GM18511 (cell line): ENCODE measurements around the gene NME1.
"Not testable (repeated sequence)": the region's sequence is repeated elsewhere in the genome, so short reads cannot be mapped to it uniquely, and the experiment has no call there.

ENCODE experiments used
- ATAC-seq: cut with Tn5 transposase; IDR thresholded peaks from one replicate; pipeline ENCODE4 v1.9.1; 2021; ENCODE audit warnings: mild to moderate bottlenecking, moderate library complexity; ENCODE audit not compliant: unreplicated experiment

NME1 gene

GRCh38 chr17:51153210-51154072 is at the start of gene NME1:
NME1 (plus strand) TSS chr17:51153559; CDS start chr17:51155655, 2,096 bp downstream.
- ATAC-seq = peak; percentile 95

DNA sequence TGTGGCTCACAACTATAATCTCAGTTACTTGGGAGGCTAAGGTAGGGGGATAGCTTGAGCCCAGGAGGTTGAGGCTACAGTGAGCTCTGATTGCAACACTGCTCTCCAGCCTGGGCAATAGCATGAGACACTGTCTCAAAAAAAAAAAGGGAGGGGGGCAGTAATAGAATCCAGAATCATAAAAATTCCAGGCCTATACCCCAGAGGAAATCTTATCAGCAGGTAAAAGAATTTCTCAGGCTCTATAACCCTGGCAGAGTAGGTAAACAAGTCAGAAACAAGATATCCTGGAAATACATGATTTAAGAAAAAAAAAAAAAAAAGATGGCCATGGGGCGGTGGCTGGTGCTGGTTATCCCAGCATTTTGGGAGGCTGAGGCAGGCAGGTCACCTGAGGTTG is 45.6 kb upstream of the NME1 start:
- no peak for ATAC-seq

GRCh38 chr17:51112303-51113222 is 40.8 kb upstream of the NME1 start:
- not testable (repeated sequence) for ATAC-seq

DNA sequence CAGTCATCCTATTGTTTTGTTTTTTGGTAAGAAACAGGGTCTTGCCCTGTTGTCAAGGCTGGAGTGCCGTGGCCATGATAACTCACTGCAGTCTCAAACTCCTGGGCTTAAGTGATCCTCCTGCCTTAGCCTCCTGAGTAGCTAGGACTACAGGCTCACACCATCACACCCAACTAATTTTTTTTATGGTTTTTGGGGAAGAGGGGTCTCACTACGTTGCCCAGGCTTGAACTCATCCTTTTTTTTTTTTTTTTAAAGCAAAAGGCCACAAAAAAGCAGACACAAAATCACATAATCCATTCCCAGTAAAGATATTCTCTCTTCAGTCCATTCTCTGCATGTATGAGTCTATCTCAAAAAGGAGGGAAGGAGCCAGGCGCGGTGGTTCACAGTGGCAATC is 38.2 kb upstream of the NME1 start:
- no peak for ATAC-seq

DNA sequence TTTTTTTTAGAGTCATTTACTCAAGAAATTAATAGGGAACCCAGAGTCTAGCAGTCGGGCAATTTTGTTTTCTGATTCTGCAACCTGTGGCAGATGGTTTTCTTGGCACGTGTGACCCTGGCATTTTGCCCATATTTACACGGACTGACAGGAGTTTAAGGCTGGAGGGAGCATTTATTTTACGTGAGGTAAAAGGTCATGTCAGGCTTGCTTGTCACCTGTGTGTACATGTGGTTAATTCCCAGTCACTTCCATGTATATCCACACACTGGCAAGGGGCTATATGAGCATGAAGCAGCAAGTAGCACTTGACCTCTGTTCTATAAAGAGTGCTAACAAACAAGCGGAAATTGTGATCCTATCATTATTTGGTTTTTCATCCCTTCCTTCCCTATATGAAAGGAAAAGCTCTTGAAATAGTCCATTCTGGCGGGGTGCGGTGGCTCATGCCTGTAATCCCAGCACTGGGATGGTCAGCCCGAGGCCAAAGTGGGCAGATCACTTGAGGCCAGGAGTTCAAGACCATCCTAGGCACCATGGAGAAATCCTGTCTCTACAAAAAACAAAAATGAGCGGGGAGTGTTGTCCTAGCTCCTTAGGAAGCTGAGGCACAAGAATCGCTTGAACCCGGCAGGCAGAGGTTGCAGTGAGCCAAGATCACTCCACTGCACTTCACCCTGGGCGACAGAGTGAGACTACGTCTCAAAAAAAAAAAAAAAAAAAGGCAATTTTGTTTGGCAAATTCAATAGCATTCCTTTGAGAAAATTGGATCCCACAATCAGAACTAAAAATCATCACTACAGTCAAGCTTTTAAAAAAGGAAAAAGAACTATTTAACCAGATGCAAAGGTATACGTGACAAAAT is 34.8 kb upstream of the NME1 start:
- ATAC-seq = no peak

GRCh38 chr17:51119415-51120356 is 33.7 kb upstream of the NME1 start:
- ATAC-seq = peak; percentile 29

DNA sequence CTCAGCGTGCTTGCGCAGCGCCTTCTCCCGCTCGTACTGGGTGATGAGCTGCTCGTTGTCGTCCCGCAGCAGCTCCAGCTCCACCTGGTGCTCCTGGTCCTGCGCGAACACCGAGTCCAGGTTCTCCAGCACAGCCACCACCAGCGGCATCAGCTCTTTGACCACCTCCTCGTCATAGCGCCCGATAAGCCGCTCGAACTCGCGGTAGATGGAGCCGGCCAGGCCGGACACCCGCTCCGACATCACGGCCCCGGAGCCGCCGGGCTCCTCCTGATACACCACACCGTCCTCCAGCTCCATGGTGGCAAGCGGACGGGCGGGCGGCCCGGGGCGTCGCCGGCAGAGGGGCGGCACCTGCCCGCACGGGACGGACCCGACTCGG is 33.0 kb upstream of the NME1 start:
- ATAC-seq = peak; percentile 54

DNA sequence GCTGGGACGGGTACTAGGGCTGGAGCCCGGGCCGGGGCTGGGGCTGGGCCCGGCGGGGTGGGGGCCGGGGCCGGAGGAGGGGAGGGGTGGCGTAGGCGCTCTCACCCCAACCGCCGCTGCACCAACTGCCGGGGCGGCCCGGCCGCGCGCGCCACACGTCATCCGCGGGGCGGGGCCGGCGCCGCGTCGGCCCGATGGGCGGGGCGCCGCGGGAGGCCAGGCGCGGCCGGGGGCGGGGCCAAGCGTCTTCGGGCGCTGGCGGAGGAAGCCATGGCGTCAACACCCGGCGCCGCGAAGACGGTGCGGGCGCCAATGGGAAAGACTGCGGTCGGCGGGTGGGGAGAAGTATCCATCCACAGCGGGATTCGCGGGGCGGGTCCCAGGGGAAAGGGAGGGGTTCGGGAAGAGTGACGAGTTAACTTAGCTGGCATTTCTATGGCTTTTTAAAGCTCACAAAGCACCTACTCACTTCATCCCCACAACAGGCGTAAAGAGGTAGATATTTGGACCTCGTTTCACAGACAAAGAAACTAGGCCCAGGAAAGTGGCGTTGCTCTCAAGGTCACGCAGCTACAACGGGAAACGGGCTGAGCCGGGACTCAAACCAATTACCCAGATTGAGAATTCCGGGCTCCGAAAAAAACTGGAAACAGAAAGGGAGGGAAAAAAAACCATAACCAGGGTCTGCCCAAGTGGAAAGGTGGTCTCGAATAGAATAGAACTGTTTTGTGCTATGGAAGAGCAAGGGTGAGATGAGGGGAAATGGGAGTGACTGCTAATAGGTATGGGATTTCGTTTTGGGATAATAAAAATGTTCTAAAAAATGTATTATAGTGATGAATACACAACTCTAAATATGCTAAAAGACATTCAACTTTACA is 32.4 kb upstream of the NME1 start, which contains the start of gene SPAG9:
Gene SPAG9 (minus strand): TSS at position 130 of the 881 bp plus-strand sequence. CDS start 212 bp downstream, outside the sequence.
- ATAC-seq = peak; percentile 76

DNA sequence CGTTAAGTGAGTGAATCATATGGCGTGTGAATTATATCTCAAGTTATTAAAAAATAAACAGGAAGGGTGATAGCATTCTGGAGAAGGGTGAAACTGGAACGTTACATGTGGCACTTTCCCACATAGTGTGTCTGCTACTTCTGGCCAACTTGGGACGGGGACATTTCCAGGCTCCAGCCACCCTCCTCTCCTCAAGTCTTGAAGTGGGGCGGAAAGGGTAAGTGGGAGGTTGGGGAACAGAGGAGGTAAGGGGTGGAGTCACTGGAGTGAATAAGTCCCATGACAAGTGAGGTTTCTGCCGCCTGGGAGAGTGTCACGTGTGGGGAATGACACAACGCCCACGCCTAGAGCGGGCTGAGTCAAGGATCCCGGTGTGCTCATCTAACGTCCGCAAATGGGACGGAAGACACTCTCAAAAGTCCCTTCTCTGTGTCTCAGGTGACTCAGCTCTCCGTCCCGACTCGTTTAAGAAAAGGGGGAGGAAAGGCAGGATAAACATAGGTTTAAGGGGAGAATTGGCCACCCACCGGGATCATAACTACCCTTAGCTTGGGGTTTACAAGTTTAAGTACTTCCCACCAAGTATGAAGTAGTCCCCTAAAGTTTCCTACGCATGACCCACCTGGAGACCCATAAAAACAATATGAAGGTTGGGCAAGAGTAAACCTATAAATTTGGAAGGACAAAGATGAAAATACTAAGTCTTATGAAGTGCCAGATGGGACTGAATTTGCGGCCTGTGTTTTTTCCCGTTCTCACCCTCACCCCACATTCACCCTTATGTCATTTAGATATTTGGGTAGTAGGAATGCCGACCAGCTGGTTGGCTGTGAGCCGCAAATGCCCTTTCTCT is 31.5 kb upstream of the NME1 start:
- peak; percentile 35 for ATAC-seq

DNA sequence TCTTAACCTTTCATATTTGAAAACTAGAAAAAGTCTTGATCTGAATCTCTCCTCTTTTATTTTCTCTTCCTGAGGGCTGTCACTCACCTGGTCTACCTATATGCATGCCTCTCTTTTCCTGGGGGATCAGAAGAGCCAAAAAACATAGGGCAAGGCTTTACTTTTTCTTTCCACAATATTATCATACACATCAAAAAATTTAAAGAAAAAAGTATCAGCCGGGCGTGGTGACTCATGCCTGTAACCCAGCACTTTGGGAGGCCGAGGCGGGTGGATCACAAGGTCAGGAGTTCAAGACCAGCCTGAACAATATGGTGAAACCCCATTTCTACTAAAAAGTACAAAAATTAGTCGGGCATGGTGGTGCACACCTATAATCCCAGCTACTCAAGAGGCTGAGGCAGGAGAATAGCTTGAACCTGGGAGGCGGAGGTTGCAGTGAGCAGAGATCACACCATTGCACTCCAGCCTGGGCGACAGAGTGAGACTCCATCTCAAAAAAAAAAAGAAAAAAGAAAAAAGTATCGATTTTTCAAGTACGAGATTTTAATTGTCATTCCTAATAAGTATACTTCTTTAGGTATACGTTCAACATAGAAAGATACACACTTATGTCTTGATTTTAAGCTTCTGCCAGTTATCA is 30.8 kb upstream of the NME1 start:
- ATAC-seq = not testable (repeated sequence)

- ATAC-seq = no peak
Measured at GRCh38 chr17:51124640-51125503, 28.5 kb upstream of the NME1 start.

- no peak for ATAC-seq
Measured at GRCh38 chr17:51128076-51128475, 25.3 kb upstream of the NME1 start.

- ATAC-seq = peak; percentile 84
Measured at GRCh38 chr17:51132964-51133319, 20.4 kb upstream of the NME1 start.

DNA sequence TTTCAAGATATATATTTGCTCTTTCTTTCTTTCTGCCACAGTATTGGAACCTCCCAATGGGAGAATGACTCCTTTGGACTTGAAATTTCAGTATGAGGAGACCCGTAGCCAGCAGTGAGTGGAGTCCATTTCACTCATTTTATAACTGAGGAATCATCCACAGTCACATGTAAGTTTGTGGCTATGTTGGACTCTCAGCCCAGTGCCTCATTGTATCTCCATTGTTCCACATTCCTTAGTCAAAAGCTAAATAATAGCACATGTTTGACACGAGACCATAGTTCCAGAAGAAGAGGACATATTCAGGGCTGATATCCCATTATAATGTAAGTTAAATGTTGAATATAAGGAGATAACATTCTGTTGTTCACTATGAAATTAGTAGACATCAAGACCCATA is 20.0 kb upstream of the NME1 start:
- peak; percentile 8 for ATAC-seq

- ATAC-seq = no peak
Measured at GRCh38 chr17:51135956-51136355, 17.4 kb upstream of the NME1 start.

GRCh38 chr17:51142597-51142996 is 10.8 kb upstream of the NME1 start:
- no peak for ATAC-seq
